ENCODE results near the gene FAM110A.

Gene FAM110A

GRCh38 chr20:887137-887536 is 53.6 kb downstream of the FAM110A start:
- H3K79me2 ChIP-seq (ENCODE audit: control insufficient read depth, low read length) = no peaks in the 10 kb centered on the region
- TF ChIP-seq CTCF (IDR thresholded peaks at IDR 0.05; ENCODE audit: low read depth, low read length, poor library complexity, severe bottlenecking) (no peak), EZH2phosphoT487 (IDR thresholded peaks at IDR 0.05; ENCODE audit: borderline replicate concordance, low read length) (no peak)
- H3K27ac ChIP-seq (ENCODE audit: low read depth, low read length) = no peak overlapping the region
- peaks cover 31% of the 10 kb centered on the region for H3K27me3 ChIP-seq (ENCODE audit: control insufficient read depth, low read length)
- H3F3A ChIP-seq (ENCODE audit: control insufficient read depth, insufficient read depth) = no peaks in the 10 kb centered on the region
- H3K9me3 ChIP-seq (ENCODE audit: control insufficient read depth, insufficient read depth, low read length) = no peaks in the 10 kb centered on the region
- no peaks in the 10 kb centered on the region for H4K20me1 ChIP-seq (ENCODE audit: control insufficient read depth, insufficient read depth, low read depth, low read length)
- H3K4me3 ChIP-seq (ENCODE audit: low read length) = no peak overlapping the region
- peaks cover 10% of the 10 kb centered on the region for H3K4me1 ChIP-seq (ENCODE audit: control insufficient read depth, low read length)
- H3K4me2 ChIP-seq (ENCODE audit: low read length) = no peak overlapping the region
- no peaks in the 10 kb centered on the region for H3K36me3 ChIP-seq (ENCODE audit: control insufficient read depth, low read length)
- no peaks in the 10 kb centered on the region for H3K9me2 ChIP-seq (replicated peaks; ENCODE audit: control insufficient read depth, low read length)

GRCh38 chr20:888057-888456 is 54.5 kb downstream of the FAM110A start:
- no peaks in the 10 kb centered on the region for H3F3A ChIP-seq (ENCODE audit: control insufficient read depth, insufficient read depth)
- no peaks in the 10 kb centered on the region for H3K9me2 ChIP-seq (replicated peaks; ENCODE audit: control insufficient read depth, low read length)
- no peak overlapping the region for H3K4me2 ChIP-seq (ENCODE audit: low read length)
- TF ChIP-seq EZH2phosphoT487 (IDR thresholded peaks at IDR 0.05; ENCODE audit: borderline replicate concordance, low read length) (no peak), CTCF (IDR thresholded peaks at IDR 0.05; ENCODE audit: low read depth, low read length, poor library complexity, severe bottlenecking) (no peak)
- no peaks in the 10 kb centered on the region for H3K36me3 ChIP-seq (ENCODE audit: control insufficient read depth, low read length)
- no peaks in the 10 kb centered on the region for H4K20me1 ChIP-seq (ENCODE audit: control insufficient read depth, insufficient read depth, low read depth, low read length)
- H3K4me3 ChIP-seq (ENCODE audit: low read length) = no peak overlapping the region
- H3K9me3 ChIP-seq (ENCODE audit: control insufficient read depth, insufficient read depth, low read length) = no peaks in the 10 kb centered on the region
- peaks cover 11% of the 10 kb centered on the region for H3K4me1 ChIP-seq (ENCODE audit: control insufficient read depth, low read length)
- H3K27ac ChIP-seq (ENCODE audit: low read depth, low read length) = no peak overlapping the region
- H3K27me3 ChIP-seq (ENCODE audit: control insufficient read depth, low read length) = peaks cover 31% of the 10 kb centered on the region
- H3K79me2 ChIP-seq (ENCODE audit: control insufficient read depth, low read length) = no peaks in the 10 kb centered on the region

- no peaks in the 10 kb centered on the region for H3F3A ChIP-seq (ENCODE audit: control insufficient read depth, insufficient read depth)
- no peaks in the 10 kb centered on the region for H4K20me1 ChIP-seq (ENCODE audit: control insufficient read depth, insufficient read depth, low read depth, low read length)
- no peaks in the 10 kb centered on the region for H3K9me3 ChIP-seq (ENCODE audit: control insufficient read depth, insufficient read depth, low read length)
- no peak for TF ChIP-seq CTCF (IDR thresholded peaks at IDR 0.05; ENCODE audit: low read depth, low read length, poor library complexity, severe bottlenecking)
- no peak for TF ChIP-seq EZH2phosphoT487 (IDR thresholded peaks at IDR 0.05; ENCODE audit: borderline replicate concordance, low read length)
- H3K9me2 ChIP-seq (replicated peaks; ENCODE audit: control insufficient read depth, low read length) = no peaks in the 10 kb centered on the region
- no peaks in the 10 kb centered on the region for H3K36me3 ChIP-seq (ENCODE audit: control insufficient read depth, low read length)
- peaks cover 26% of the 10 kb centered on the region for H3K27me3 ChIP-seq (ENCODE audit: control insufficient read depth, low read length)
- H3K79me2 ChIP-seq (ENCODE audit: control insufficient read depth, low read length) = no peaks in the 10 kb centered on the region
- H3K4me3 ChIP-seq (ENCODE audit: low read length) = no peak overlapping the region
- peaks cover 11% of the 10 kb centered on the region for H3K4me1 ChIP-seq (ENCODE audit: control insufficient read depth, low read length)
- H3K27ac ChIP-seq (ENCODE audit: low read depth, low read length) = no peak overlapping the region
- H3K4me2 ChIP-seq (ENCODE audit: low read length) = no peak overlapping the region
These were observed 55.6 kb downstream of the FAM110A start for GRCh38 chr20:889106-889505.
